Loucy (cell line): ENCODE data around the gene ATXN2L.
A peak's percentile ranks its signal among the peaks of the same experiment; 100 is the strongest.

Source experiments
- H2AFZ ChIP-seq: fragments of 200-600 bp; sonication (generic); 2 replicates; pipeline ENCODE4 v1.6.0; 2016; ENCODE audit warnings: antibody characterized with exemption, mild to moderate bottlenecking, low read length, moderate library complexity
- H3F3A ChIP-seq: fragments of 200-600 bp; 2 replicates; pipeline ENCODE4 v1.6.0; 2016; ENCODE audit warnings: antibody characterized with exemption, low read depth, mild to moderate bottlenecking
- H3K27me3 ChIP-seq: fragments of 200-600 bp; sonication (generic); 2 replicates; pipeline ENCODE4 v1.6.1; 2014; ENCODE audit warnings: low read length, mild to moderate bottlenecking; ENCODE audit not compliant: insufficient read depth, poor library complexity, severe bottlenecking
- H3K36me3 ChIP-seq: fragments of 200-600 bp; sonication (generic); 2 replicates; pipeline ENCODE4 v1.6.1; 2016; ENCODE audit warnings: low read length; ENCODE audit not compliant: insufficient read depth
- H3K4me1 ChIP-seq: fragments of 200-600 bp; sonication (generic); 2 replicates; pipeline ENCODE4 v1.5.1; 2014; ENCODE audit warnings: low read length, mild to moderate bottlenecking; ENCODE audit not compliant: insufficient read depth, poor library complexity, severe bottlenecking
- H3K4me2 ChIP-seq: fragments of 200-600 bp; sonication (generic); 2 replicates; pipeline ENCODE4 v1.6.0; 2014; ENCODE audit warnings: antibody characterized with exemption, low read length, low read depth, mild to moderate bottlenecking; ENCODE audit not compliant: poor library complexity, severe bottlenecking
- H3K4me3 ChIP-seq: fragments of 200-600 bp; sonication (generic); 2 replicates; pipeline ENCODE4 v1.5.1; 2014; ENCODE audit warnings: low read length, mild to moderate bottlenecking, mixed read lengths; ENCODE audit not compliant: poor library complexity, severe bottlenecking
- H3K79me2 ChIP-seq: fragments of 200-600 bp; sonication (generic); 2 replicates; pipeline ENCODE4 v1.6.1; 2014; ENCODE audit warnings: low read length; ENCODE audit not compliant: insufficient read depth
- H3K9ac ChIP-seq: fragments of 200-600 bp; sonication (generic); 2 replicates; pipeline ENCODE4 v1.6.0; 2014; ENCODE audit warnings: mild to moderate bottlenecking, low read depth, low read length, moderate library complexity; ENCODE audit not compliant: poor library complexity, severe bottlenecking
- H3K9me2 ChIP-seq: fragments of 200-600 bp; sonication (generic); replicated peaks from 2 replicates; pipeline ENCODE4 v1.6.1; 2016; ENCODE audit warnings: low read depth, low read length, mixed read lengths
- H3K9me3 ChIP-seq: fragments of 200-600 bp; sonication (generic); 2 replicates; pipeline ENCODE4 v1.6.1; 2014; ENCODE audit warnings: mild to moderate bottlenecking, antibody characterized with exemption, low read length, low read depth; ENCODE audit not compliant: insufficient read depth
- H4K20me1 ChIP-seq: fragments of 200-600 bp; sonication (generic); 2 replicates; pipeline ENCODE4 v1.6.0; 2014; ENCODE audit warnings: antibody characterized with exemption, low read length, mild to moderate bottlenecking; ENCODE audit not compliant: insufficient read depth, poor library complexity, severe bottlenecking
- EZH2phosphoT487 ChIP-seq: fragments of 200-600 bp; IDR thresholded peaks from 2 replicates; pipeline ENCODE4 v1.6.1; 2018; ENCODE audit warnings: antibody characterized with exemption, mild to moderate bottlenecking, moderate library complexity, borderline replicate concordance
- TF ChIP-seq, protein P1 (sequence below): fragments of 200-600 bp; sonication (generic); conservative IDR thresholded peaks from 2 replicates; pipeline ENCODE4 v1.5.1; 2014; ENCODE audit warnings: mild to moderate bottlenecking, antibody characterized with exemption, low read length

Gene ATXN2L

DNA sequence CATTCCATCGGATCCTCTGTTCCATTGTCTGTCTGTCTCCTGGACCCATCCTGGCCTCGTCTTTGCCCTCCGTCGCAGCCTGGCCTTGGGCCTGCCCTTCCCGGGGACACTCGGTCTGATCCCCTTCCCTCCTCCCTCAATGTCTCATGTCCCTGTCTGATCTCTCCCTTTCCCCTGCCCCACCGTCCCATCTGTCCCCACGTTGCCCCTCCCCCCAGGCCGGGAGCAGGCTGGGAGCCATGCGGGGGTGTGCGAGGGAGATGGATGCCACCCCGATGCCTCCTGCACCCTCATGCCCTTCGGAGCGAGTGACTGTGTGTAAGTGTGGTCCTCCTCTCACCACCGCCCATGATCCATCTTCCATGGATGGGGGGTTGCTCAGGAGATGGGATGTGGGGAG, 50.2 kb downstream of the ATXN2L start:
- Histone ChIP-seq H3K4me1 (no peaks in the 10 kb centered on the region), H2AFZ (no peak overlapping the region), H3K79me2 (no peaks in the 10 kb centered on the region), H3K9me2 (no peaks in the 10 kb centered on the region), H3F3A (no peaks in the 10 kb centered on the region; the same call in 1 of the 2 replicates), H3K9me3 (no peaks in the 10 kb centered on the region), H3K9ac (no peak overlapping the region), H3K36me3 (peaks cover 32% of the 10 kb centered on the region; the same call in 1 of the 2 replicates), H4K20me1 (peaks cover 8% of the 10 kb centered on the region), H3K27me3 (no peaks in the 10 kb centered on the region), H3K4me3 (no peak overlapping the region), H3K4me2 (no peak overlapping the region)
- TF ChIP-seq, protein P1, sequence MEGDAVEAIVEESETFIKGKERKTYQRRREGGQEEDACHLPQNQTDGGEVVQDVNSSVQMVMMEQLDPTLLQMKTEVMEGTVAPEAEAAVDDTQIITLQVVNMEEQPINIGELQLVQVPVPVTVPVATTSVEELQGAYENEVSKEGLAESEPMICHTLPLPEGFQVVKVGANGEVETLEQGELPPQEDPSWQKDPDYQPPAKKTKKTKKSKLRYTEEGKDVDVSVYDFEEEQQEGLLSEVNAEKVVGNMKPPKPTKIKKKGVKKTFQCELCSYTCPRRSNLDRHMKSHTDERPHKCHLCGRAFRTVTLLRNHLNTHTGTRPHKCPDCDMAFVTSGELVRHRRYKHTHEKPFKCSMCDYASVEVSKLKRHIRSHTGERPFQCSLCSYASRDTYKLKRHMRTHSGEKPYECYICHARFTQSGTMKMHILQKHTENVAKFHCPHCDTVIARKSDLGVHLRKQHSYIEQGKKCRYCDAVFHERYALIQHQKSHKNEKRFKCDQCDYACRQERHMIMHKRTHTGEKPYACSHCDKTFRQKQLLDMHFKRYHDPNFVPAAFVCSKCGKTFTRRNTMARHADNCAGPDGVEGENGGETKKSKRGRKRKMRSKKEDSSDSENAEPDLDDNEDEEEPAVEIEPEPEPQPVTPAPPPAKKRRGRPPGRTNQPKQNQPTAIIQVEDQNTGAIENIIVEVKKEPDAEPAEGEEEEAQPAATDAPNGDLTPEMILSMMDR, result no peak
- no peak for TF ChIP-seq EZH2phosphoT487

DNA sequence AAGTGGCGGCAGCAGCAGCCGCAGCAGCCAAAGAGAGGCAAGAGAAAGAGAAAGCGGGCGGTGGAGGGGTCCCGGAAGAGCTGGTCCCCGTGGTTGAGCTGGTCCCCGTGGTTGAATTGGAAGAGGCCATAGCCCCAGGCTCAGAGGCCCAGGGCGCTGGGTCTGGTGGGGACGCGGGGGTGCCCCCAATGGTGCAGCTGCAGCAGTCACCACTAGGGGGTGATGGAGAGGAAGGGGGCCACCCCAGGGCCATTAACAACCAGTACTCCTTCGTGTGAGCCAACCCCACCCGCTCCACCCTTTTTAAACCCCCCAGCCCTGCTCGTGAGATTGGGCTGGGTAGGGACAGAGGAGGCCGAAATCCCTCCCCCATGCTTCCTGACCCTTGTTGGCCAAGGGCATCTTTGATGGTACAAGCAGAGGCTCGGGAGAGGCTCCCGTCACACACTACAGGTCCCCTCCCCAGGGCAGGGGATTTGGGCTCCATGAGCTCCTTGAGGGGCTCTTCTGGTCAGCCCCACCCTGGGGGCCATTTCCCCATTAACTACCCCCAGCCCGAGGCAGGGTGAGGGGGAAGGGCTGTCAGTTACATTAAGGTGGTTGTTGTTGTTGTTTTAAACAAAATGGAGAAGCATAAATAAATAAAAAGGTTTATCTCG, 50.9 kb downstream of the ATXN2L start:
- Histone ChIP-seq H3K4me1 (peaks cover 1% of the 10 kb centered on the region), H3K27me3 (no peaks in the 10 kb centered on the region), H4K20me1 (peaks cover 8% of the 10 kb centered on the region), H2AFZ (no peak overlapping the region), H3K9me3 (no peaks in the 10 kb centered on the region), H3K4me2 (no peak overlapping the region), H3K79me2 (peaks cover 6% of the 10 kb centered on the region), H3F3A (no peaks in the 10 kb centered on the region; the same call in 1 of the 2 replicates), H3K9ac (no peak overlapping the region), H3K36me3 (peaks cover 31% of the 10 kb centered on the region; the same call in 1 of the 2 replicates), H3K4me3 (no peak overlapping the region), H3K9me2 (no peaks in the 10 kb centered on the region)
- TF ChIP-seq EZH2phosphoT487, result no peak
- TF ChIP-seq, protein P1, result peak; percentile 70

DNA sequence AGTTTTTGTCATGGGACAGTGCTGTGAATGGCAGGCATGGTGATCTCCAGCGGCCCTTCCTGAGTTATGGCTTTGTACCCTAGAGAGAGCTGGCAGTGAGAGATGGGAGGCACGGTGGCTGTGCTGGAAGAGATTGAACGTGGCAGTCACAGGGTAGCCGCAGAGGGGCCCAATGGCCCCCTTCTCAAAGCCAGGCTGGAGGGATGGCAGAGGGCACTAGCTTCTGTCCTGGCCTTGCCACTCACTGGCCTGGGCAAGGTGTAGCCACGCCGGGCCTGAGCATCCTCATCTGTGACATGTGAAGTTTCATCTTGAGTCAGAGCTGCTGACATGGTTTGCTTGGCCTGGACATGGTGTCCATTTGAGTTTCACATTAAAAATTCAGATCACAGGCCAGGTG, 51.6 kb downstream of the ATXN2L start:
- Histone ChIP-seq H3K36me3 (peaks cover 24% of the 10 kb centered on the region; the same call in 1 of the 2 replicates), H2AFZ (no peak overlapping the region), H3K9me2 (no peaks in the 10 kb centered on the region), H3K4me1 (peaks cover 9% of the 10 kb centered on the region), H3K4me2 (no peak overlapping the region), H3K9ac (no peak overlapping the region), H3K79me2 (peaks cover 13% of the 10 kb centered on the region), H3K27me3 (no peaks in the 10 kb centered on the region), H3F3A (no peaks in the 10 kb centered on the region; the same call in 1 of the 2 replicates), H3K9me3 (no peaks in the 10 kb centered on the region), H3K4me3 (no peak overlapping the region), H4K20me1 (peaks cover 8% of the 10 kb centered on the region)
- TF ChIP-seq, protein P1, result no peak
- no peak for TF ChIP-seq EZH2phosphoT487
